ENCODE results near the gene RHOT2.

RHOT2 gene

GRCh38 chr16:646679-647172 lies 21.2 kb upstream of the RHOT2 start:
- ChIA-PET POLR2A (interaction anchor here (2.0 kb wide), 1 partner anchor 10 kb away, joined by 21 read pairs; the partner anchor contains the start of gene METTL26), CTCF (no interaction called here)
- DNase-seq (ENCODE audit: extremely low spot score), result no peak
- no peak for TF ChIP-seq ZNF384 (IDR thresholded peaks at IDR 0.05)

DNA sequence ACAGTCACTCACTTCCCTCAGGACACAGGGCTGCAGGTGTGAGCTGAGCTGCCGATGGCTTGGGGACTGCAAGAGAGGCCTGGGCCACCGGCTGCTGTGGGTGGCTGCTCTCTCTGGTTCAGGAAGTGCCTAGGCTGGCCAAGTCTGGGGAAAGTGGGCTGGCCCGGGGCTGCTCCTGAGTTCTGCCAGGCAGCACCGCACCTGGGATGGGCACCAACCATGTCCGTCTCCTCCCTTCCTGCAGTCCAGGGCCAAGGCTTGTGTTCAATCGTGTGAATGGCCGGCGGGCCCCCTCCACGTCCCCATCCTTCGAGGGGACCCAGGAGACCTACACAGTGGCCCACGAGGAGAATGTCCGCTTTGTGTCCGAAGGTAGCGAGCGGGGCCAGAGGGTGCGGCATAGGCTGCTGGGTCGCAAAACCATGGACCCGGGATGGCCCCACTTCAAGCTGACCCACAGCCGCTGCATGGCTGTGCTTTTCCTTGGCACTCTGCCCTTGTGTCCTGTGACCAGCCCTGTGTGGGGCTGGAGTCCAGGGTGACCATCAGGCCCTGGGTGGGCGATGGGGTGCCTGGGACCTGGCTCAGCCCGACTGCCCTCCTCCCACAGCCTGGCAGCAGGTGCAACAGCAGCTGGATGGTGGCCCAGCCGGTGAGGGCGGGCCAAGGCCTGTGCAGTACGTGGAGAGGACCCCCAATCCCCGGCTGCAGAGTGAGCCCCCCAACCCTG lies 20.6 kb upstream of the RHOT2 start:
- no peak for DNase-seq (ENCODE audit: extremely low spot score)
- CTCF ChIA-PET, result interaction anchor here (1.1 to 1.7 kb wide), 2 partner anchors 29 to 69 kb away, joined by 3 to 4 read pairs; no protein-coding TSS in a partner anchor
- POLR2A ChIA-PET, result interaction anchor here (1.0 to 2.0 kb wide), 5 partner anchors 9 to 78 kb away, joined by 3 to 21 read pairs (median 4); partner anchors contain the start of gene METTL26
- TF ChIP-seq FOXK2 (IDR thresholded peaks at IDR 0.05) (no peak), BHLHE40 (IDR thresholded peaks at IDR 0.05; ENCODE audit: borderline replicate concordance) (no peak), FOXA1 (IDR thresholded peaks at IDR 0.05) (no peak), TARDBP (IDR thresholded peaks at IDR 0.05) (no peak), SUZ12 (IDR thresholded peaks at IDR 0.05) (no peak), LEF1 (IDR thresholded peaks at IDR 0.05; ENCODE audit: borderline replicate concordance) (no peak), ARNT (IDR thresholded peaks at IDR 0.05) (no peak)

DNA sequence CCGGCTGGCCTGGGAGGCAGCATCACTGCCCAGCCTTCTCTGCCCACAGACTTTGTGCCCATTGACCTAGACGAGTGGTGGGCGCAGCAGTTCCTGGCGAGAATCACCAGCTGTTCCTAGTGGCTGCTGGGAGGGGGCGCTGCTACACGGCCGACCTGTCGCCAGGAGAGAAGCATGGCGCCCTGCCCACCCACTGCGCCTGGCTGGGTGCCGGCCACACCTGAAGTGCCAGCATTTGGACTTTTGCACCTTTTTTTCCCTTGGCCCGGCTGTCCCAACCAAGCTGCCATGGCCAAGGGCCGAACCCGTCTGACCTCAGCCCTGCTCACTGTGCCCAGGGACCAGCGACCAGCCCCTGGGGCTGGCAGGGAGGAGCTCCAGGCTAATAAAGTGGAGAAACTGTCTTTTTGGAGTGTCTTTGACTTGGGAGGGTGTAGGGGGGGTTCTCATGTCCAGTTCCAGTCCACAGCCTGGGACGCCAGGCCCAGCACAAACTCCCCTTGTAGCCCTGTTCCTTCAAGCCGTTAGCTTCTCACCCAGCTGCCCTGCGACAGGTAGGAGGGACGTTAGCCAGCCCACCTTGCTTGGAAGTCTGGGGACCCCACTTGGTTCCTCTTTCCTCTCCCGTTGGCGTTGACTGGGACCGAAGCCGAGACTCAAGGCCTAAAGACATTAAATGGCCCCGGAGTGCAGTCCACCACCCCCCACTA lies 19.7 kb upstream of the RHOT2 start:
- POLR2A ChIA-PET, result interaction anchor here (0.7 to 2.0 kb wide), 8 partner anchors 9 to 79 kb away, joined by 3 to 21 read pairs (median 4); partner anchors contain the start of genes METTL26, RHOT2 and STUB1

GRCh38 chr16:648781-649589 lies 18.9 kb upstream of the RHOT2 start, which contains the start of gene WDR90:
Gene WDR90 (plus strand): TSS chr16:649365. CDS start chr16:649417, 52 bp downstream.
- TF ChIP-seq L3MBTL2 (conservative IDR thresholded peaks at IDR 0.05), result peak; percentile 87
- TF ChIP-seq FOXK2 (IDR thresholded peaks at IDR 0.05), result no peak
- DNase-seq (ENCODE audit: extremely low spot score), result peak; percentile 92
- CTCF ChIA-PET, result interaction anchor here (1.0 to 1.7 kb wide), 2 partner anchors 27 to 59 kb away, joined by 3 to 4 read pairs; no protein-coding TSS in a partner anchor
- POLR2A ChIA-PET, result interaction anchor here (0.8 to 2.5 kb wide), 14 partner anchors 11 to 139 kb away, joined by 3 to 21 read pairs (median 4); partner anchors contain the start of genes CHTF18, METTL26, RHOT2 and RPUSD1

More for the DNA sequence above, 19.7 kb upstream of the RHOT2 start:
- DNase-seq (ENCODE audit: extremely low spot score), result peak; percentile 59
- TF ChIP-seq CTBP1 (IDR thresholded peaks at IDR 0.05; ENCODE audit: borderline replicate concordance) (no peak), ZNF384 (IDR thresholded peaks at IDR 0.05) (no peak), FOXA1 (IDR thresholded peaks at IDR 0.05) (no peak), SP1 (IDR thresholded peaks at IDR 0.05) (no peak), ELF4 (IDR thresholded peaks at IDR 0.05) (no peak), FOXK2 (IDR thresholded peaks at IDR 0.05) (no peak), ARNT (IDR thresholded peaks at IDR 0.05) (no peak), HDGF (IDR thresholded peaks at IDR 0.05; ENCODE audit: borderline replicate concordance) (no peak), LEF1 (IDR thresholded peaks at IDR 0.05; ENCODE audit: borderline replicate concordance) (no peak), TARDBP (IDR thresholded peaks at IDR 0.05) (no peak)
- TF ChIP-seq, protein P1, sequence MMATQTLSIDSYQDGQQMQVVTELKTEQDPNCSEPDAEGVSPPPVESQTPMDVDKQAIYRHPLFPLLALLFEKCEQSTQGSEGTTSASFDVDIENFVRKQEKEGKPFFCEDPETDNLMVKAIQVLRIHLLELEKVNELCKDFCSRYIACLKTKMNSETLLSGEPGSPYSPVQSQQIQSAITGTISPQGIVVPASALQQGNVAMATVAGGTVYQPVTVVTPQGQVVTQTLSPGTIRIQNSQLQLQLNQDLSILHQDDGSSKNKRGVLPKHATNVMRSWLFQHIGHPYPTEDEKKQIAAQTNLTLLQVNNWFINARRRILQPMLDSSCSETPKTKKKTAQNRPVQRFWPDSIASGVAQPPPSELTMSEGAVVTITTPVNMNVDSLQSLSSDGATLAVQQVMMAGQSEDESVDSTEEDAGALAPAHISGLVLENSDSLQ (IDR thresholded peaks at IDR 0.05), result no peak
- CTCF ChIA-PET, result interaction anchor here (0.6 to 1.7 kb wide), 3 partner anchors 28 to 68 kb away, joined by 3 to 4 read pairs (median 4); no protein-coding TSS in a partner anchor

DNA sequence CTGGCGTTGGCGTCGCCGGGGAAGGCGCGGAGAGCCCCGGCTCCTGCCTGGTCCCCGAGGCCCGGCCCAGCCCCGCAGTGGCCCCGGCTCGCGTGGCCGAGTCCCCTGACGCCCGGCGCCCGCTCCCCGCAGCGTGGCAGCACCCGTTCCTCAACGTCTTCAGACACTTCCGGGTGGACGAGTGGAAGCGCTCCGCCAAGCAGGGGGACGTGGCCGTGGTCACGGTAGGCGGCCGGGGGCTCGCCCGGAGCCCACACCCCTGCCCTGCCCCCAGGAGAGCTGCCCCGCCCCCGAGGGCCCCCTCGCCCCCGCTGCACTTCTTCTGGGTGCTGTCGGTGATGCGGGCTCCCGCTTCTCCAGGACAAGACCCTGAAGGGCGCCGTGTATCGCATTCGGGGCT lies 18.3 kb upstream of the RHOT2 start:
- DNase-seq (ENCODE audit: extremely low spot score), result no peak
- TF ChIP-seq HDGF (IDR thresholded peaks at IDR 0.05; ENCODE audit: borderline replicate concordance) (no peak), BHLHE40 (IDR thresholded peaks at IDR 0.05; ENCODE audit: borderline replicate concordance) (no peak)
- POLR2A ChIA-PET, result interaction anchor here (0.8 to 2.5 kb wide), 11 partner anchors 11 to 139 kb away, joined by 3 to 12 read pairs (median 3); partner anchors contain the start of genes CHTF18, METTL26, RHOT2 and RPUSD1
- CTCF ChIA-PET, result interaction anchor here (1.0 kb wide), 1 partner anchor 59 kb away, joined by 3 read pairs; no protein-coding TSS in a partner anchor

DNA sequence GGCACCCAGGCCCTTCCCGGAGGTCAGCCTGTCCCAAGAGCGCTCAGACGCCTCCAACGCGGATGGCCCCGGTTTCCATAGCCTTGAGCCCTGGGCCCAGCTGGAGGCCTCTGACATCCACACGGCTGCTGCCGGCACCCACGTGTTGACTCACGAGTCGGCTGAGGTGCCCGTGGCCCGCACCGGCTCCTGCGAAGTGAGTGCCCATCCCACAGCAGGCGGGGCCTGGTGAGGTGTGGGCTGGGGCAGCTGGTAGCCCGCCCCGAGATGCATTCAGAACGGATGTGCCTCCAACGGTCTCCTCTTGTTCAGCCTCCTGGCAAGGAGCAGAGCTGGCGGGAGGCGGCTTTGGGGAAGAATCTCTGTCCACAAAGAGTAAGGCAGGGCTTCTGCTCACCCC lies 16.1 kb upstream of the RHOT2 start:
- DNase-seq (ENCODE audit: extremely low spot score), result no peak
- TF ChIP-seq, protein P1 (IDR thresholded peaks at IDR 0.05), result no peak
- TF ChIP-seq ZNF384 (IDR thresholded peaks at IDR 0.05) (no peak), FOXK2 (IDR thresholded peaks at IDR 0.05) (no peak), ARNT (IDR thresholded peaks at IDR 0.05) (no peak), HDGF (IDR thresholded peaks at IDR 0.05; ENCODE audit: borderline replicate concordance) (no peak), BHLHE40 (IDR thresholded peaks at IDR 0.05; ENCODE audit: borderline replicate concordance) (no peak), SUZ12 (IDR thresholded peaks at IDR 0.05) (no peak), TARDBP (IDR thresholded peaks at IDR 0.05) (no peak), LEF1 (IDR thresholded peaks at IDR 0.05; ENCODE audit: borderline replicate concordance) (no peak), SP1 (IDR thresholded peaks at IDR 0.05) (no peak), ELF4 (IDR thresholded peaks at IDR 0.05) (no peak)
- CTCF ChIA-PET, result no interaction called here
- POLR2A ChIA-PET, result interaction anchor here (0.6 to 1.1 kb wide), 3 partner anchors 9 to 21 kb away, joined by 3 read pairs; partner anchors contain the start of gene METTL26

All from HEK293T (cell line).